ENCODE measurements around the gene NCOA1. TPM values are rescaled to one million over a fixed set of nuclear protein-coding genes. Genes with fewer than 3 reads are reported as not detected.

NCOA1 gene
- total and polyA plus RNA-seq, 10 of the 15 experiments (the other 5 are each of a cell fraction or from before 2014, with no cell fraction given) = 1.8 to 35.6 (median 6.1) TPM

- 89% methylated on average over 1 of the region's 1 CpG for WGBS (ENCODE audit: insufficient coverage, insufficient replicate concordance, low lambda C conversion rate, missing lambda C conversion rate)
- ChIA-PET POLR2A (no interaction called here), CTCF (interaction anchor here (1.0 to 1.8 kb wide), 3 partner anchors 12 to 30 kb away, joined by 3 to 4 read pairs (median 4); no protein-coding TSS in a partner anchor), RAD21 (ENCODE audit: unreplicated experiment) (no interaction called here), SMC1A (ENCODE audit: uncharacterized antibody, unreplicated experiment) (interaction anchor here (1.0 to 1.7 kb wide), 3 partner anchors 64 to 400 kb away, joined by 3 read pairs; no protein-coding TSS in a partner anchor)
- Histone ChIP-seq H3K4me2 (ENCODE audit: control insufficient read depth, insufficient read depth) (no peak overlapping the region), H2AFZ (ENCODE audit: control insufficient read depth, low read depth, low read length) (no peak overlapping the region), H3K4me3 (no peak overlapping the region), H3K27me3 (replicated peaks in 1 of 2; ENCODE audit: control insufficient read depth in 2 of 2, insufficient read depth in 2 of 2, low read length in 1 of 2) (no peaks in the 10 kb centered on the region), H3K27ac (ENCODE audit: control insufficient read depth, insufficient read depth) (no peak overlapping the region), H3K4me1 (ENCODE audit: control insufficient read depth, insufficient read depth, low read length) (no peaks in the 10 kb centered on the region), H4K20me1 (ENCODE audit: control insufficient read depth, insufficient read depth) (no peaks in the 10 kb centered on the region), H3K9me3 (replicated peaks; ENCODE audit: control insufficient read depth, insufficient read depth, low read length) (peaks cover 2% of the 10 kb centered on the region; the same call in 1 of the 3 replicates), H3K79me2 (ENCODE audit: control insufficient read depth, insufficient read depth, low read length) (no peaks in the 10 kb centered on the region), H3K36me3 (ENCODE audit: control insufficient read depth in 2 of 2, insufficient read depth in 2 of 2, low read length in 1 of 2) (no peaks in the 10 kb centered on the region), H3K9ac (ENCODE audit: control insufficient read depth, insufficient read depth, low read length) (no peak overlapping the region)
- intact Hi-C loops (cut with micrococcal nuclease; ENCODE audit: unreplicated experiment) (no loop called here), in situ Hi-C loops (cut with MboI) (no loop called here)
- no peak for FAIRE-seq
- ATAC-seq = no peak
- DNase-seq (ENCODE audit: low read depth, low spot score) = no peak
- no TSS peak for BruUV-seq (replicated peaks)
- TF ChIP-seq HDAC6 (IDR thresholded peaks at IDR 0.05; ENCODE audit: unreplicated experiment) (no peak), HDGF (IDR thresholded peaks at IDR 0.05) (no peak), CUX1 (IDR thresholded peaks at IDR 0.05; ENCODE audit: insufficient replicate concordance, low read depth, low read length) (no peak), TARDBP (IDR thresholded peaks at IDR 0.05; ENCODE audit: borderline replicate concordance) (no peak), BCLAF1 (IDR thresholded peaks at IDR 0.05) (no peak), ZNF384 (IDR thresholded peaks at IDR 0.05; ENCODE audit: borderline replicate concordance, low read depth, low read length) (no peak), BCL11A (IDR thresholded peaks at IDR 0.05; ENCODE audit: low read depth, low read length) (no peak), IRF3 (IDR thresholded peaks at IDR 0.05) (no peak), E2F4 (IDR thresholded peaks at IDR 0.05; ENCODE audit: low read depth, low read length) (no peak), ESRRA (IDR thresholded peaks at IDR 0.05; ENCODE audit: low read length) (no peak), POLR2A (IDR thresholded peaks at IDR 0.05; ENCODE audit: low read depth, low read length) (no peak), CTCF (IDR thresholded peaks at IDR 0.05 in 2 of 3, conservative IDR thresholded peaks at IDR 0.05 in 1 of 3; ENCODE audit: control insufficient read depth in 2 of 3, extremely low read depth in 1 of 3, insufficient read depth in 1 of 3, low read depth in 3 of 3, low read length in 3 of 3) (no peak), CBX3 (IDR thresholded peaks at IDR 0.05; ENCODE audit: borderline replicate concordance, low read depth) (no peak)
Measured at GRCh38 chr2:24643051-24643450, 152.0 kb downstream of the NCOA1 start.

Measured in GM12878 (cell line).